ENCODE results near the gene RASA3. TPM values are rescaled to one million over a fixed set of nuclear protein-coding genes. Genes with fewer than 3 reads are reported as not detected.

RASA3 gene
- total and polyA plus RNA-seq, 5 donors from 2014 or later: 93.8 to 265 (median 99.6) TPM

DNA sequence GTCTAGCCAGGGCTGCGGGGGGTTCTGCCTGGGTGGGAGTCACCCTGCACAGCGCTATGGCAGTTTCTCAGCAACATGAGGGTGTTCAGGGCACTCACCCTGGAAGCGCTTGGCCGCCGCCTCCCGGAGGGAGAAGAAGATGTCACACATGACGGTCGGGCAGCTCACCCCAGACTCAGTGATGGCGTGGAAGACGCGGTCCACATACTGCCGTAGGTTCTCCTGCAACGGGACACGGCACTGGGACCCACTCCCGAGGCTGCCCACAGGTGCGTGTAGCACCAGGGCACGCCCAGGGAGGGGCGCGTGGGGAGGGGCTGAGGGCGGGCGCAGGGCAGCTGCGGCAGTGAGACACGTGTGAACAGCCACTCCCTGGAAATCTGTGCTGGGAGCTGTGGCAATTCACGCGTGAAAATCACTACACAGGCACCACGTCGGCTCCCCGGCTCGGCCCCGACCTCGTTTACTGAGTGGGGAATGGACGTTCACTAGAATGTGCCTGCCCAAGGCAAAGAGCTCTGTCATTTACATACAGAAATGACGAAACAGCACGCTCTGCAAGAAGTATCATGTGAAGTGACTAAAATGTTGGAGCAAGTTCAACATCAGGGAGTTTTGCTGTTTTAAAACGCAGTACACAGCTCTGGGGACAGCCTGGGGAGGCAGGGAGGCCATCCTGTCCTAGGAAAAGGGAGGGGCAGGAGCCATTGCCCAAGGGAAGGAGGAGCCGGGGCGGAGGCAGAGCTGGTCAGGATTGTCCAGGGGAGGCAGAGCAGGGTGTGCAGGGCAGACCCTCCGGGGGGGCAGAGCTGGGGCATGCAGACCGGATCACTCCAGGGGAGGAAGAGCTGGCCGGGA is 117.1 kb downstream of the RASA3 start:
- Histone ChIP-seq H3K27ac (ENCODE audit: insufficient read depth, low read length, poor library complexity, severe bottlenecking) (no peak overlapping the region), H3K27me3 (ENCODE audit: control insufficient read depth, insufficient read depth, low read length) (no peaks in the 10 kb centered on the region), H3K9me3 (ENCODE audit: control insufficient read depth in 2 of 2, low read length in 2 of 2) (no peaks in the 10 kb centered on the region), H3K4me3 (ENCODE audit: low read depth, low read length) (no peak overlapping the region), H3K4me1 (ENCODE audit: control insufficient read depth, insufficient read depth, low read length, poor library complexity, severe bottlenecking) (no peaks in the 10 kb centered on the region), H3K36me3 (ENCODE audit: control insufficient read depth, insufficient read depth, low read length) (peaks cover 89% of the 10 kb centered on the region)
- peaks cover 0 to 4% (median 1%) of the 10 kb centered on the region in 4 donors for H3K4me1 Mint-ChIP-seq
- peak overlapping the region in 2 of 3 donors; percentile 46 to 64 for H3K27ac Mint-ChIP-seq
- DNase-seq: no peak
- H3K4me3 Mint-ChIP-seq: no peak overlapping the region
- H3K27me3 Mint-ChIP-seq: no peaks in the 10 kb centered on the region
- no peak for ATAC-seq (ENCODE audit: low read depth in 2 of 2)
- peaks cover 17% of the 10 kb centered on the region for H3K36me3 Mint-ChIP-seq
- H3K9me3 Mint-ChIP-seq: no peaks in the 10 kb centered on the region

DNA sequence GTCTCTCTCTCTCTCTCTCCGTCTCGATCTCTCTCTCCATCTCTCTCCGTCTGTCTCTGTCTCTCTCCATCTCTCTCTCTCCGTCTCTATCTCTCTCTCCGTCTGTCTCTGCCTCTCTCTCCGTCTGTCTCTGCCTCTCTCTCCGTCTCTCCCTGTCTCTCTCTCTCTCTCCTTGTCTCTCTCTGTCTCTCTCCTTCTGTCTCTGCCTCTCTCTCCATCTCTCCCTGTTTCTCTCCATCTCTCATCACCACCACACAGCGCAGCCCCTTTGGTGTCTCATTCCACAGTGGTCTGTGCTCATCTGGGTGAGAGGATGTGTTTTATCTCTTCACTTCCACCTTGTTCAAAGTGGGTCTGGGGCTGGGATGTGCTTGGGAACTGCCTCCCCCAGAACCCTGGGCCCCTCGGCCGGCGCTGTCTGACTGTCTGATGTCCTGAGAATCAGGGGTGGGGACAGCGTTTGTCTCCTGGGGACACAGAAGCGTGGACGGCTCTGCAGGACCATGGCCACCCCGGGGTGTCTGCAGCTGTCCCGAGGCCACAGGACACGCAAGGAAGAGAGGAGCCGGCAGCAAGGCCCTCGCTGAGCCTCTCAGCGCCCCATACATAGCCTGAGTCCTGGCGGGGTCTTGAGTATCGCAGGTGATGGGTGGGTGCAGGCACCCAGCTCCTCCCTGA is 118.3 kb downstream of the RASA3 start:
- no peak overlapping the region for H3K27ac ChIP-seq (ENCODE audit: insufficient read depth, low read length, poor library complexity, severe bottlenecking)
- Mint-ChIP-seq H3K27ac (no peak overlapping the region), H3K4me3 (no peak overlapping the region), H3K36me3 (peaks cover 21% of the 10 kb centered on the region), H3K27me3 (no peaks in the 10 kb centered on the region), H3K4me1 (peaks cover 0 to 4% (median 1%) of the 10 kb centered on the region in 4 donors), H3K9me3 (no peaks in the 10 kb centered on the region)
- no peaks in the 10 kb centered on the region for H3K27me3 ChIP-seq (ENCODE audit: control insufficient read depth, insufficient read depth, low read length)
- DNase-seq (no peak), ATAC-seq (ENCODE audit: low read depth in 2 of 2) (no peak)
- peaks cover 95% of the 10 kb centered on the region for H3K36me3 ChIP-seq (ENCODE audit: control insufficient read depth, insufficient read depth, low read length)
- no peaks in the 10 kb centered on the region for H3K4me1 ChIP-seq (ENCODE audit: control insufficient read depth, insufficient read depth, low read length, poor library complexity, severe bottlenecking)
- H3K4me3 ChIP-seq (ENCODE audit: low read depth, low read length): no peak overlapping the region
- H3K9me3 ChIP-seq (ENCODE audit: control insufficient read depth in 2 of 2, low read length in 2 of 2): no peaks in the 10 kb centered on the region

DNA sequence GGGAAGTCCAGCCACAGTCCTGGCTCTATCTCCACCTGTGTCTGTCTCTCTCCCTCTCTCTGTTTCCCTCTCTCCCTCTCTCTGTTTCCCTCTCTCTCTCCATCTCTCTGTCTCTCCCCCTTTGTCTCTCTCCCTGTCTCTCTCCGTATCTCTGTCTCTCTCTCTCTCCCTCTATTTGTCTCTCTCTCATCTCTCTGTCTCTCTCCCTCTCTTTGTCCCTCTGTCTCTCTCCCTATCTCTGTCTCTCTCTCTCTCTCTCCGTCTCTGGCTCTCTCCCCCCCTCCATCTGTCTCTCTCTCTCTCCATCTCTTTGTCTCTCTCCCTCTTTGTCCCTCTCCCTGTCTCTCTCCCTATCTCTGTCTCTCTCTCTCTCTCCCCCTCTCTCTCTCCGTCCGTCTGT is 119.1 kb downstream of the RASA3 start:
- H3K27ac ChIP-seq (ENCODE audit: insufficient read depth, low read length, poor library complexity, severe bottlenecking): no peak overlapping the region

DNA sequence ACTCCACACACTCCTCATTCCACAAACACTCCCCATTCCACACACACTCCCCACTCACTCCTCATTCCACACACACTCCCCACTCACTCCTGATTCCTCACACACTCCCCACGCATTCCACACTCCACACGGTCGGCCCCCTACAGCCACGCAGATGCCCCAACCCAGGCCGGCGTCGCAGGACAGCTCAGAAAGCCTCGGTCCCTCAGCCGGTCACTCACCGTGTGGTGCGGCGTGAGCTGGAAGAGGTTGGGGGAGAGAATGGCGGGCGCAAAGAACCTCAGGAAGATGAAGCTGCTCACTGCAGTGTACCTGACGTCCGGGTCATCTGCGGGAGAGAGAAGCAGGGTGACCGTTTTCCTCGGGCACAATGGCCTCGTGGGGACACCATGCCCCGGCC is 119.5 kb downstream of the RASA3 start:
- no peak for ATAC-seq (ENCODE audit: low read depth in 2 of 2)
- peaks cover 0 to 4% (median 1%) of the 10 kb centered on the region in 4 donors for H3K4me1 Mint-ChIP-seq
- no peaks in the 10 kb centered on the region for H3K4me1 ChIP-seq (ENCODE audit: control insufficient read depth, insufficient read depth, low read length, poor library complexity, severe bottlenecking)
- H3K9me3 Mint-ChIP-seq: no peaks in the 10 kb centered on the region
- H3K27me3 ChIP-seq (ENCODE audit: control insufficient read depth, insufficient read depth, low read length): no peaks in the 10 kb centered on the region
- H3K27me3 Mint-ChIP-seq: no peaks in the 10 kb centered on the region
- H3K4me3 ChIP-seq (ENCODE audit: low read depth, low read length): no peak overlapping the region
- H3K27ac ChIP-seq (ENCODE audit: insufficient read depth, low read length, poor library complexity, severe bottlenecking): no peak overlapping the region
- no peak overlapping the region for H3K27ac Mint-ChIP-seq
- H3K9me3 ChIP-seq (ENCODE audit: control insufficient read depth in 2 of 2, low read length in 2 of 2): no peaks in the 10 kb centered on the region
- no peak for DNase-seq
- no peak overlapping the region for H3K4me3 Mint-ChIP-seq
- peaks cover 23% of the 10 kb centered on the region for H3K36me3 Mint-ChIP-seq
- H3K36me3 ChIP-seq (ENCODE audit: control insufficient read depth, insufficient read depth, low read length): peaks cover 87% of the 10 kb centered on the region

More for the DNA sequence above, 119.1 kb downstream of the RASA3 start:
- ATAC-seq (ENCODE audit: low read depth in 2 of 2) (no peak), DNase-seq (no peak)
- Mint-ChIP-seq H3K27ac (no peak overlapping the region), H3K36me3 (peaks cover 23% of the 10 kb centered on the region), H3K27me3 (no peaks in the 10 kb centered on the region), H3K9me3 (no peaks in the 10 kb centered on the region), H3K4me1 (peaks cover 0 to 4% (median 1%) of the 10 kb centered on the region in 4 donors), H3K4me3 (no peak overlapping the region)
- Histone ChIP-seq H3K9me3 (ENCODE audit: control insufficient read depth in 2 of 2, low read length in 2 of 2) (no peaks in the 10 kb centered on the region), H3K4me1 (ENCODE audit: control insufficient read depth, insufficient read depth, low read length, poor library complexity, severe bottlenecking) (no peaks in the 10 kb centered on the region), H3K36me3 (ENCODE audit: control insufficient read depth, insufficient read depth, low read length) (peaks cover 91% of the 10 kb centered on the region), H3K4me3 (ENCODE audit: low read depth, low read length) (no peak overlapping the region), H3K27me3 (ENCODE audit: control insufficient read depth, insufficient read depth, low read length) (no peaks in the 10 kb centered on the region)

DNA sequence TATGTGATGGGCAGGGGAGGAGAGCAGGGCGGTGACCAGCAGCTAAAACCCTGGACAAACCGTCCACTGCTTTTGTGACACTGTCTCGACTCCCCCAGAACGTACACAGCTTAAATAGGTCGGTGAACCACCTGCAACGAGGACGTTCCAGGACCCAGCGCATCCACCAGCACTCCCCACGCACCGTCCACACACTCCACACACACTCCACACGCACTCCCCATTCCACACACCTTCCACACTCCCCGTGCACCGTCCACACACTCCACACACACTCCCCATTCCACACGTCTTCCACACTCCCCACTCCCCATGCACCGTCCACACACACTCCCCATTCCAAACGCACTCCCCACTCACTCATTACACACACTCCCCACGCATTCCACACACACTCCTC is 120.3 kb downstream of the RASA3 start:
- Mint-ChIP-seq H3K36me3 (peaks cover 19% of the 10 kb centered on the region), H3K27ac (no peak overlapping the region), H3K4me3 (no peak overlapping the region), H3K4me1 (peaks cover 0 to 4% (median 1%) of the 10 kb centered on the region in 4 donors), H3K9me3 (no peaks in the 10 kb centered on the region), H3K27me3 (no peaks in the 10 kb centered on the region)
- Histone ChIP-seq H3K4me1 (ENCODE audit: control insufficient read depth, insufficient read depth, low read length, poor library complexity, severe bottlenecking) (no peaks in the 10 kb centered on the region), H3K27me3 (ENCODE audit: control insufficient read depth, insufficient read depth, low read length) (no peaks in the 10 kb centered on the region), H3K4me3 (ENCODE audit: low read depth, low read length) (no peak overlapping the region), H3K9me3 (ENCODE audit: control insufficient read depth in 2 of 2, low read length in 2 of 2) (no peaks in the 10 kb centered on the region), H3K36me3 (ENCODE audit: control insufficient read depth, insufficient read depth, low read length) (peaks cover 82% of the 10 kb centered on the region), H3K27ac (ENCODE audit: insufficient read depth, low read length, poor library complexity, severe bottlenecking) (no peak overlapping the region)
- ATAC-seq (ENCODE audit: low read depth in 2 of 2) (peak in 1 of 2 donors; percentile 16), DNase-seq (no peak)

DNA sequence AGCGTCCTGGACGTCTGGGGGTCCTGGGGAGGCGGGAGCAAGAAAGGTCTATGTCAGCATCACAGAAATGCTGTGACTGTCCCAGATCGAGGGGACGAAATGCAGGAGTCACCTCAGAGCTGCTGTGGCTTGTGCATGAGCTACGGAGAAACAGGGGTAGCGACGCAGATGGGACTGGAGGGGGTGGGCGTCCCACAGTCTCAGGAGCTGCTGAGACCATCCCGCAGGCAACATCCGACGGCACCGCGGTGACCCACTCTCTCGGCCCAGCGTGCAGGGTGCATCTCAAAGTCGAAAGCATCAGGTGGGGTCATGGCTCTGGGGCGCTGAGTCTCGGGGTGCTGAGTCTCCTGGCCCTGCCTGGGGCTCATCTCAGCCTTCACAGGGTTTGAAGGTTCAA is 121.2 kb downstream of the RASA3 start:
- Mint-ChIP-seq H3K4me1 (peaks cover 0 to 4% (median 1%) of the 10 kb centered on the region in 4 donors), H3K27me3 (no peaks in the 10 kb centered on the region), H3K4me3 (peak overlapping the region in 2 of 4 donors; percentile 19 to 24), H3K9me3 (no peaks in the 10 kb centered on the region), H3K36me3 (peaks cover 15% of the 10 kb centered on the region), H3K27ac (peak overlapping the region in 1 of 3 donors; percentile 79)
- Histone ChIP-seq H3K36me3 (ENCODE audit: control insufficient read depth, insufficient read depth, low read length) (peaks cover 73% of the 10 kb centered on the region), H3K4me3 (ENCODE audit: low read depth, low read length) (no peak overlapping the region), H3K27me3 (ENCODE audit: control insufficient read depth, insufficient read depth, low read length) (no peaks in the 10 kb centered on the region), H3K27ac (ENCODE audit: insufficient read depth, low read length, poor library complexity, severe bottlenecking) (no peak overlapping the region), H3K4me1 (ENCODE audit: control insufficient read depth, insufficient read depth, low read length, poor library complexity, severe bottlenecking) (no peaks in the 10 kb centered on the region), H3K9me3 (ENCODE audit: control insufficient read depth in 2 of 2, low read length in 2 of 2) (no peaks in the 10 kb centered on the region)
- no peak for DNase-seq
- no peak for ATAC-seq (ENCODE audit: low read depth in 2 of 2)

DNA sequence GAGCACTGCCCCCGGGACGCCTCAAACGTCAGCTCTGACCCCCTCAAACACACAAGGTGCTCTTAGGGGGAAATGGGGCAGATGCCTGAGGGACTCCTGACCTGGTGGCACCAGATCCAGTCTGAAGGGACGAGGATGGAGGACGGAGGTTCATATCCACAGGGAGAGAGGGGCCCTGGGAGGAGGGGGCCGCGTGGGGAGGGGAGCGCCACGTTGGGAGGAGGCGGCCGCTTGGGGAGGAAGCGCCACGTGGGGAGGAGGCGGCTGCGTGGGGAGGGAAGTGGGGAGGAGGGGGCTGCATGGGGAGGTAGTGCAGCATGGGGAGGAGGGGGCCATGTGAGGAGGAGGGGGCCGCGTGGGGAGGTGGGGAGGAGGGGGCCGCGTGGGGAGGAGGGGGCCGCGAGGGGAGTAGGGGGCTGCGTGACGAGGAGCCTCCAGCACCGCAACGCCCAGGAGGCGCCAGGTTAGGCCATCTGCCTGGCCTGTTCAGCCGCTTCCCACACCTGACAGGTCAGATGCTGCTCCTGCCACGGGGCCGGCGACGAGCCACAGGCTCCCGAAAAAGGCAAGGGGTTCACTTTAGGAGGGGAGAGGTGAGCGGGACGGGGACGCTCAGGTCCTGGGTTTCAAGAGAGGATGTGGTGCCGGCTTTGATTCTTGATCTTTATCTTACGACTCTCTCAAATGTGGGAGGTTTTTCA is 121.9 kb downstream of the RASA3 start:
- Histone ChIP-seq H3K9me3 (ENCODE audit: control insufficient read depth in 2 of 2, low read length in 2 of 2) (no peaks in the 10 kb centered on the region), H3K4me1 (ENCODE audit: control insufficient read depth, insufficient read depth, low read length, poor library complexity, severe bottlenecking) (no peaks in the 10 kb centered on the region), H3K4me3 (ENCODE audit: low read depth, low read length) (no peak overlapping the region), H3K27me3 (ENCODE audit: control insufficient read depth, insufficient read depth, low read length) (no peaks in the 10 kb centered on the region), H3K27ac (ENCODE audit: insufficient read depth, low read length, poor library complexity, severe bottlenecking) (no peak overlapping the region), H3K36me3 (ENCODE audit: control insufficient read depth, insufficient read depth, low read length) (peaks cover 66% of the 10 kb centered on the region)
- peaks cover 0 to 4% (median 1%) of the 10 kb centered on the region in 4 donors for H3K4me1 Mint-ChIP-seq
- no peaks in the 10 kb centered on the region for H3K9me3 Mint-ChIP-seq
- peaks cover 14% of the 10 kb centered on the region for H3K36me3 Mint-ChIP-seq
- DNase-seq (peak in 2 of 3 donors; percentile 34 to 37), ATAC-seq (ENCODE audit: low read depth in 2 of 2) (peak in 1 of 2 donors; percentile 26)
- H3K4me3 Mint-ChIP-seq: peak overlapping the region in 3 of 4 donors; percentile 3 to 24 (median 19)
- H3K27ac Mint-ChIP-seq: peak overlapping the region in 1 of 3 donors; percentile 79
- no peaks in the 10 kb centered on the region for H3K27me3 Mint-ChIP-seq

Data from CD4-positive, CD25-positive, alpha-beta regulatory T cell (primary cell).